Suprapubic skin (tissue), 4 donors: ENCODE results near the gene LGALS3BP. TPM values are rescaled to one million over a fixed set of nuclear protein-coding genes. Genes with fewer than 3 reads are reported as not detected.

Source experiments
- DNase-seq, 2 donors: peaks; one replicate each; pipeline ENCODE4 v3.0.0-alpha.2; 2019; ENCODE audit warnings: low spot score in 2 of 2
- H3K27ac ChIP-seq: fragments of 200-600 bp; sonication (generic); one replicate; pipeline ENCODE4 v1.5.1; 2019
- H3K27me3 ChIP-seq: fragments of 200-600 bp; sonication (generic); one replicate; pipeline ENCODE4 v1.5.1; 2019
- H3K36me3 ChIP-seq: fragments of 200-600 bp; sonication (generic); one replicate; pipeline ENCODE4 v1.5.1; 2019
- H3K4me1 ChIP-seq: fragments of 200-600 bp; sonication (generic); one replicate; pipeline ENCODE4 v1.5.1; 2019
- H3K4me3 ChIP-seq: fragments of 200-600 bp; sonication (generic); one replicate; pipeline ENCODE4 v1.5.1; 2019; ENCODE audit warnings: mild to moderate bottlenecking
- H3K9me3 ChIP-seq: fragments of 200-600 bp; sonication (generic); one replicate; pipeline ENCODE4 v1.5.1; 2019
- EP300 ChIP-seq: sonication (generic); formaldehyde crosslinking; IDR thresholded peaks from one replicate; pipeline ENCODE4 v1.6.1; 2017; ENCODE audit warnings: antibody characterized with exemption
- POLR2A ChIP-seq, 2 donors: fragments of 450-650 bp; IDR thresholded peaks; one replicate each; pipeline ENCODE4 v1.6.1; 2017; ENCODE audit warnings: antibody characterized with exemption in 2 of 2, mild to moderate bottlenecking in 2 of 2, moderate library complexity in 2 of 2
- POLR2AphosphoS5 ChIP-seq, 3 donors: sonication (generic); formaldehyde crosslinking; IDR thresholded peaks; one replicate each; pipeline ENCODE4 v1.6.1; 2017; ENCODE audit warnings: antibody characterized with exemption in 3 of 3
- whole genome bisulfite sequencing: methylation state at CpG from one replicate; pipeline ENCODE4 v1.1.5; 2018; 5-methylcytosine and 5-hydroxymethylcytosine counted together
- total RNA-seq, 4 donors: library from RNA; depleted of rRNA; stranded (reverse); fragments of >200 nt; gene quantifications; one replicate each; pipeline ENCODE4 v1.1.0, GENCODE V29; 2016
- TF ChIP-seq, protein P1 (sequence below), 2 donors: fragments of 200-600 bp in 1 of 2; fragments of 450-650 bp in 1 of 2; sonication (generic) in 1 of 2; IDR thresholded peaks; one replicate each; pipeline ENCODE4 v1.5.1; 2016 to 2019; ENCODE audit warnings: antibody characterized with exemption in 2 of 2, mild to moderate bottlenecking in 1 of 2, moderate library complexity in 1 of 2

The LGALS3BP gene
- total RNA-seq, 4 donors from 2014 or later = 70.2 to 162 (median 105) TPM

DNA sequence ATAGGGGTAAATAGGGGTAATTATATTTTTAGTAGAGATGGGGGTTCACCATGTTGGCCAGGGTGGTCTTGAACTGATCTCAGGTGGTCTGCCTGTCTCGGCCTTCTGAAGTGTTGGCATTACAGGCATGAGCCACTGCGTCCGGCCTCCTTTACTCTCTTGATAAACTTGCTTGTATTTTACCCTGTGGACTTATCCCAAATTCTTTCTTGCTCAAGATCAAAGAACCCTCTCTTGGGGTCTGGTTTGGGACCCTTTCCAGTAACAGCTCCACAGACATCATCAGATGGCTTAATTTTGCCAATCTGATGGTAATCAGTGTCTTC lies 38.6 kb upstream of the LGALS3BP start:
- H3K27me3 ChIP-seq = no peaks in the 10 kb centered on the region
- TF ChIP-seq POLR2AphosphoS5 (IDR thresholded peaks at IDR 0.05) = no peak
- no peak for TF ChIP-seq POLR2A (IDR thresholded peaks at IDR 0.05)
- TF ChIP-seq EP300 = no peak
- TF ChIP-seq, protein P1, sequence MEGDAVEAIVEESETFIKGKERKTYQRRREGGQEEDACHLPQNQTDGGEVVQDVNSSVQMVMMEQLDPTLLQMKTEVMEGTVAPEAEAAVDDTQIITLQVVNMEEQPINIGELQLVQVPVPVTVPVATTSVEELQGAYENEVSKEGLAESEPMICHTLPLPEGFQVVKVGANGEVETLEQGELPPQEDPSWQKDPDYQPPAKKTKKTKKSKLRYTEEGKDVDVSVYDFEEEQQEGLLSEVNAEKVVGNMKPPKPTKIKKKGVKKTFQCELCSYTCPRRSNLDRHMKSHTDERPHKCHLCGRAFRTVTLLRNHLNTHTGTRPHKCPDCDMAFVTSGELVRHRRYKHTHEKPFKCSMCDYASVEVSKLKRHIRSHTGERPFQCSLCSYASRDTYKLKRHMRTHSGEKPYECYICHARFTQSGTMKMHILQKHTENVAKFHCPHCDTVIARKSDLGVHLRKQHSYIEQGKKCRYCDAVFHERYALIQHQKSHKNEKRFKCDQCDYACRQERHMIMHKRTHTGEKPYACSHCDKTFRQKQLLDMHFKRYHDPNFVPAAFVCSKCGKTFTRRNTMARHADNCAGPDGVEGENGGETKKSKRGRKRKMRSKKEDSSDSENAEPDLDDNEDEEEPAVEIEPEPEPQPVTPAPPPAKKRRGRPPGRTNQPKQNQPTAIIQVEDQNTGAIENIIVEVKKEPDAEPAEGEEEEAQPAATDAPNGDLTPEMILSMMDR (IDR thresholded peaks at IDR 0.05) = no peak
- H3K36me3 ChIP-seq = no peaks in the 10 kb centered on the region
- DNase-seq = peak in 1 of 2 donors; percentile 11
- WGBS = 94% methylated on average over 3 of the region's 3 CpGs
- H3K4me3 ChIP-seq = no peak overlapping the region
- no peak overlapping the region for H3K27ac ChIP-seq
- peaks cover 42% of the 10 kb centered on the region for H3K4me1 ChIP-seq
- no peaks in the 10 kb centered on the region for H3K9me3 ChIP-seq

DNA sequence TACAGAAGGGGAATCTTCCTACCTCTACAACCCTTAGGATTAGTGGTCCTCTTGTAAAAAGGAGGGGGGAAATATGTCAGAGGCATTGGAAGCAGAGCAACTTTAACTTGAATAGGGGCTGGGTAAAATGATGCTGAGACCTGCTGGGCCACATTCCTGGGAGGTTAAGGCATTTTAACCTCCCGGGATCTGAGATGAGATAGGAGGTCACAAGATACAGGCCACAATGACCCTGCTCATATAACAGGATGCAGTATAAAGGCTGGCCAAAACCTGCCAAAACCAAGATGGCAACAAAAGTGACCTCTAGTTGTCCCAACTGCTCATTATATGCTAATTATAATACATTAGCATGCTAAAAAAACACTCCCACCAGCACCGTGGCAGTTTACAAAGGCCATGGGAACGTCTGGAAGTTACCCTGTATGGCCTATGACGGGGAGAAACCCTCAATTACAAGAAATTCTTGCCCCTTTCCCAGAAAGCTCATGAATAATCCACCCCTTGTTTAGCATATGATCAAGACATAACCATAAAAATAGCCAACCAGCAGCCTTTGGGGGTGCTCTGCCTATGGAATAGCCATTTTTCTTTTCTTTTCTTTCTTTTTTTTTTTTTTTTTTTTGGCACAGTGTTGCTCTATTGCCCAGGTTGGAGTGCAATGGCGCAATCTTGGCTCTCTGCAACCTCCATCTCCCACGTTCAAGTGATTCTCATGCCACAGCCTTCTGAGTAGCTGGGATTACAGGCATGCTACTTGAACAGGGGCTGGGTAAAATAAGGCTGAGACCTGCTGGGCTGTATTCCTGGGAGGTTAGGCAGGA lies 38.0 kb upstream of the LGALS3BP start:
- TF ChIP-seq POLR2AphosphoS5 (IDR thresholded peaks at IDR 0.05) = no peak
- 75% methylated on average over 6 of the region's 6 CpGs for WGBS
- Histone ChIP-seq H3K36me3 (no peaks in the 10 kb centered on the region), H3K4me1 (peaks cover 36% of the 10 kb centered on the region), H3K27ac (no peak overlapping the region), H3K27me3 (no peaks in the 10 kb centered on the region), H3K9me3 (no peaks in the 10 kb centered on the region), H3K4me3 (no peak overlapping the region)
- DNase-seq = peak in 1 of 2 donors; percentile 16

DNA sequence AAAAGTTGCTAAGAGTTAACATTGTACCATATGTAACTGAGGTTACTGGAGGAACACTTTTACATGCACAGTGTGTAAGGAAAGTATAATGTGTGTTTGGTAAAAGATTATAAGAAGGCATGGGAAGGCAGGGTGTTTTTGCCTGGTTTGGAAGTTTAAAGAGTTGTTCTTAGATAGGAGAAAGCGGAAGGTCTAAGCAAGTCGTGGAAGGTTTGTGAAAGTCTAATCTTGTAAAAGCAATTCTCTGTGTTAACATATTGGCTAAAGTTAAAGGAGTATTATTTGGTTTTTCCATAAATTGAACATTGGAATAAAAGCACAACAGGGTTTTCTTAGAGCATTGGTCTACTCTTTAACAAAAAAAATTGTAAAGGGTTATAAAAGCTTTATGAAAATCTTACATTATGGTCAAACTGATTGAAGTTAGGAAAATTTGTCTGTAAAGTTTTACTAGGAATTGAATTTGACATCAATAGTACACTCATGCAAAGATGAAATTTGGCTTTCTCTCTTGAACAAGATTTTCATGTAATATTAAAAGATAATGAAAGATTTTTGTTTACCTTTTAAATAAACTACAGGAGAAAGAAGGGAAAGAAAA lies 34.5 kb upstream of the LGALS3BP start:
- DNase-seq = no peak
- H3K4me1 ChIP-seq = peaks cover 12% of the 10 kb centered on the region
- no peak overlapping the region for H3K27ac ChIP-seq
- TF ChIP-seq POLR2AphosphoS5 (IDR thresholded peaks at IDR 0.05) (no peak), EP300 (no peak), POLR2A (IDR thresholded peaks at IDR 0.05) (no peak)
- TF ChIP-seq, protein P1 (IDR thresholded peaks at IDR 0.05) = no peak
- no peak overlapping the region for H3K4me3 ChIP-seq
- 82% methylated on average over 2 of the region's 2 CpGs for WGBS
- no peaks in the 10 kb centered on the region for H3K9me3 ChIP-seq
- H3K36me3 ChIP-seq = no peaks in the 10 kb centered on the region
- H3K27me3 ChIP-seq = no peaks in the 10 kb centered on the region

DNA sequence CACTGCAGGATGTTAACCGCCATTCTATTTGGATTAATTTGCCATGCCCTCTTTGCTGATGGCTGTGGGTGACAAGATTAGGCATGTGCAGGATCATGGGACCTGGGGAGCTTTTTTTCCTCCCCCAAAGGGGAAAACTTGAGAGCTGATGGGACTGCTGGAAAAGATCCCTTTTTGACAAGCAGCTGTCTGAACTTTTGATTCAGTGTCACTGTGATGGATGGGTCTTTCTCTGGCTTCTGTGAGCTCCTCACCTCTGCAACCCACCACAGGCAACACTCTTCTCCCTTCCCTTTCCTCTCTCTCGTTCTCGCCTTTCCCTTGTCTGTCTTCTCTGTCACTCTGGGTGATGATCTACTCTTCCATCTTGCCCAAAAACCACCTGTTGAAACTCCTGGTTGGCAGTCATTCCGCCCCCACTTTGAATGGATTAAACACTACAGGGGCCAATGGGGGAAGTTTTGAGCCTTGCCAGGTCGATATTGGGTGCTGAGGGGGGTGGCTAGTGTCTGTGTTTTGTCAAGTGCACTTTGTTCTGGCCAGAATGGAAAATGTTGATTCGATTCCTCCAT lies 32.9 kb upstream of the LGALS3BP start:
- Histone ChIP-seq H3K4me3 (no peak overlapping the region), H3K27ac (peak overlapping the region; percentile 12), H3K4me1 (peaks cover 24% of the 10 kb centered on the region), H3K9me3 (no peaks in the 10 kb centered on the region), H3K36me3 (no peaks in the 10 kb centered on the region), H3K27me3 (no peaks in the 10 kb centered on the region)
- DNase-seq = peak in 1 of 2 donors; percentile 25
- no peak for TF ChIP-seq EP300
- TF ChIP-seq, protein P1 (IDR thresholded peaks at IDR 0.05) = no peak
- TF ChIP-seq POLR2AphosphoS5 (IDR thresholded peaks at IDR 0.05) = no peak
- no peak for TF ChIP-seq POLR2A (IDR thresholded peaks at IDR 0.05)
- 86% methylated on average over 6 of the region's 6 CpGs for WGBS

GRCh38 chr17:79011451-79012147 lies 31.9 kb upstream of the LGALS3BP start:
- no peaks in the 10 kb centered on the region for H3K36me3 ChIP-seq
- H3K9me3 ChIP-seq = no peaks in the 10 kb centered on the region
- H3K4me3 ChIP-seq = no peak overlapping the region
- H3K4me1 ChIP-seq = peaks cover 35% of the 10 kb centered on the region
- H3K27ac ChIP-seq = no peak overlapping the region
- 86% methylated on average over 5 of the region's 5 CpGs for WGBS
- peak in 1 of 2 donors; percentile 8 for DNase-seq
- no peaks in the 10 kb centered on the region for H3K27me3 ChIP-seq
- TF ChIP-seq EP300 (no peak), POLR2A (IDR thresholded peaks at IDR 0.05) (no peak), POLR2AphosphoS5 (IDR thresholded peaks at IDR 0.05) (no peak)
- TF ChIP-seq, protein P1 (IDR thresholded peaks at IDR 0.05) = no peak
